GM19023 (cell line): ENCODE data around the gene TLL2.
A peak's percentile ranks its signal among the peaks of the same experiment; 100 is the strongest.

Experiments used
- ATAC-seq: cut with Tn5 transposase; IDR thresholded peaks from one replicate; pipeline ENCODE4 v1.9.1; 2021; ENCODE audit warnings: mild to moderate bottlenecking, moderate library complexity; ENCODE audit not compliant: unreplicated experiment

Gene TLL2

GRCh38 chr10:96334616-96335526, 178.9 kb downstream of the TLL2 start:
- ATAC-seq = no peak

DNA sequence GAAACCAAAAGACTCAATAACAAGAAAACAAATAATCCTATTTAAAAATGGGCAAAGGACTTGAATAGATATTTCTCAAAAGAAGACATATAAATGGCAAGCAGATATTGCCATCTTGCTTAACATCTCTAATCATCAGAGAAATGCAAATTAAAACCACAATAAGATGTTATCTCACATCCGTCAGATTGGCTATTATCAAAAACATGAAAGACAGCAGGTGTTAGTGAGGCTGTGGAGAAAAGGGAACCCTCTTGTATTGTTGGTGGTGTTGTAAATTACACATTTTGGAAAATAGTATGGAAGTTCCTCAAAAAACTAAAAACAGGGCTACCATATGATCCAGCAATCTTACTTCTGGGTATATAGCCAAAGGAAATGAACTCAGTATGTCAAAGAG, 180.6 kb downstream of the TLL2 start:
- ATAC-seq = no peak

DNA sequence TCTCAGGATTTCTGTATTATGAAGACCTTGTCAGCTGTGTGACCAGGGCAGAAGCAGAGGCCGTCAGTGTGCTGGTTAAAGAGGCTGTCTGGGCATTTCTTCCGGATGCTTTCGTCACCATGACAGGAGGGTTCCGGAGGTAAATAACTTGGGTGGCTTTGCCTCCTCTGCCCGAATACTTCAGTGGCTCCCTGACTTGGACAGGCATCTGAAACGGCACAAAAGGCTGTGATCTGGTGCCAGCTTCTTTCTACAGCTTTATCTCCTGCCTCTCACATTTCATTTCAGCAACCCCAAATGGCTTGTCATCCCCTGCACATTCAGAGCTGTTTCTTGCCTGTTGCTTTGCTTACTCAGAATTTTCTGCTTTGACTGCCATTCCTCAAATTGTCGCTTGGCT, 186.3 kb downstream of the TLL2 start:
- ATAC-seq = no peak

DNA sequence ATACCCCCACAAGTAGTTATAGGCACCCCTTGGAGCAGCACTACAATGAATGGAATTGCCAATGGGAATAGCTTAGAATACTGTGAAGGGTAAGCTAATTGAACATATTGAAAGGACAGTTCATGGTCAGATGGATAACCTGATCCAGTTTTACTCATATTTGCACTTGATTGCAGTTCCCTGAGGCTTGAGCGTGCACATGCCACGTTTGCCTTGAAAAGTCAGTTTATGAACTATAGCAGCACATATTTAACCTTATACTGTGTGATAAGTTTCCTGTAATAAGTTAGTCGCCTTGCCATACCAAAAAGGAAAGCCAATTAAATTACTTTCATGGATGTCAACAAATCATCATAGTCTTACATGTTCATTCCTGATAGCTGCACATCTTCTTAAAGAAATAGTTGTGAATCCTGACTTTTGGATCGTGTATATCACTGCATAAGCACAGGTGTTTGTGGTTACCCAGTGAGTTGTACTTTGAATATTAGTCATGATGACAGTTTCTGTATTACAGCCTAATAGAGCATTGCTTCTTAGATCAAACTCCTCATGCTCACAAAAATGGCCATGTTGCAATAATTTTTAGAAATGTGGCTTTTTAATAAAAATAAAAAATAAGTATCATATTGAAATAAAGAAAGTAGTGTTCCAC, 187.9 kb downstream of the TLL2 start:
- ATAC-seq = peak; percentile 91

- ATAC-seq = no peak
These were observed 189.3 kb downstream of the TLL2 start for GRCh38 chr10:96324447-96324846.

GRCh38 chr10:96322275-96322674, 191.5 kb downstream of the TLL2 start:
- ATAC-seq = no peak

DNA sequence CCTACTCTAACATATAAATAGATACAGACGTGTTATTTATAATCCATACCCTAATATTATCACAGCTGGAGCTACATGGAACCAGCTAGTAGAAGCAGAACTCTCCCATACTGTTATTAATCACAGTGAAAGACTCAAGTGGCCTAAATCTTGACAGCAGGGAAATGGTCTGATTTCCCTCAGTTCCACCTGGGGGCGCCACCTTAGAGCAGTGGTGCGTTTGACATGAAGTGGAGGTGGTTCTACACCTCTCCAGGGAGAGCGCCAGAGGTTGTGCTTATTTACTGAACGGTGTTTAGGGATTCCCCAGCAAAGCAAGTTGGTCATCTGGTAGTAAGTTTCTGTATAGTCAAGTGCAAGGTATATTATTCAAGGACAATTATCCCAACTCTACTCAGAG, 191.9 kb downstream of the TLL2 start:
- ATAC-seq = no peak

GRCh38 chr10:96319754-96320474, 193.8 kb downstream of the TLL2 start:
- no peak for ATAC-seq

GRCh38 chr10:96317067-96317833, 196.5 kb downstream of the TLL2 start:
- no peak for ATAC-seq
